Measurements from ENCODE around the gene BANF2. TPM values are rescaled to one million over a fixed set of nuclear protein-coding genes. Genes with fewer than 3 reads are reported as not detected.

BANF2 gene
- polyA plus RNA-seq, 1 of the 3 experiments (the other 2 are of a cell fraction): not detected

- Histone ChIP-seq H3F3A (replicated peaks; ENCODE audit: insufficient read depth) (peaks cover 12% of the 10 kb centered on the region), H3K4me1 (ENCODE audit: control insufficient read depth in 1 of 2, insufficient read depth in 2 of 2, low read depth in 1 of 2, low read length in 1 of 2) (peaks cover 3 to 47% of the 10 kb centered on the region in 2 experiments; a peak in 2 of 4 replicates), H3K27ac (ENCODE audit: low read depth in 2 of 2, low read length in 1 of 2) (peak overlapping the region in 1 of 2 experiments; percentile 52; a peak in 2 of 4 replicates), H3K4me2 (no peak overlapping the region), H3K4me3 (ENCODE audit: low read depth in 2 of 2, low read length in 1 of 2) (no peak overlapping the region), H3K9me2 (no peaks in the 10 kb centered on the region), H4K20me1 (ENCODE audit: insufficient read depth) (peaks cover 84% of the 10 kb centered on the region), H2AFZ (ENCODE audit: low read depth) (no peak overlapping the region), H3K36me3 (replicated peaks in 1 of 2; ENCODE audit: control insufficient read depth in 1 of 2, insufficient read depth in 2 of 2, low read length in 1 of 2) (peaks cover 8 to 9% of the 10 kb centered on the region in 2 experiments), H3K9ac (no peak overlapping the region), H3K27me3 (ENCODE audit: insufficient read depth) (no peaks in the 10 kb centered on the region), H3K79me2 (ENCODE audit: insufficient read depth) (peaks cover 95% of the 10 kb centered on the region), H3K9me3 (no peaks in the 10 kb centered on the region)
- TF ChIP-seq RCOR1 (IDR thresholded peaks at IDR 0.05; ENCODE audit: low read length): no peak
- TF ChIP-seq POLR2AphosphoS5 (IDR thresholded peaks at IDR 0.05; ENCODE audit: low read depth, low read length): no peak
- TF ChIP-seq RAD21 (IDR thresholded peaks at IDR 0.05; ENCODE audit: low read length): no peak
- no peak for TF ChIP-seq REST (IDR thresholded peaks at IDR 0.05; ENCODE audit: low read depth, low read length)
- no peak for TF ChIP-seq TEAD4 (IDR thresholded peaks at IDR 0.05; ENCODE audit: borderline replicate concordance, insufficient read depth)
- no peak for TF ChIP-seq SIN3A (IDR thresholded peaks at IDR 0.05; ENCODE audit: borderline replicate concordance, low read depth, low read length)
- no peak for TF ChIP-seq EP300 (IDR thresholded peaks at IDR 0.05; ENCODE audit: borderline replicate concordance in 1 of 2, low read depth in 1 of 2, low read length in 1 of 2)
- TF ChIP-seq RFX5 (IDR thresholded peaks at IDR 0.05; ENCODE audit: low read length): no peak
- TF ChIP-seq, protein P1, sequence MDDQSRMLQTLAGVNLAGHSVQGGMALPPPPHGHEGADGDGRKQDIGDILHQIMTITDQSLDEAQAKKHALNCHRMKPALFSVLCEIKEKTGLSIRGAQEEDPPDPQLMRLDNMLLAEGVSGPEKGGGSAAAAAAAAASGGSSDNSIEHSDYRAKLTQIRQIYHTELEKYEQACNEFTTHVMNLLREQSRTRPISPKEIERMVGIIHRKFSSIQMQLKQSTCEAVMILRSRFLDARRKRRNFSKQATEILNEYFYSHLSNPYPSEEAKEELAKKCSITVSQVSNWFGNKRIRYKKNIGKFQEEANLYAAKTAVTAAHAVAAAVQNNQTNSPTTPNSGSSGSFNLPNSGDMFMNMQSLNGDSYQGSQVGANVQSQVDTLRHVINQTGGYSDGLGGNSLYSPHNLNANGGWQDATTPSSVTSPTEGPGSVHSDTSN (IDR thresholded peaks at IDR 0.05): no peak
- TF ChIP-seq GABPA (IDR thresholded peaks at IDR 0.05; ENCODE audit: low read depth): no peak
- TF ChIP-seq RXRA (IDR thresholded peaks at IDR 0.05; ENCODE audit: borderline replicate concordance, low read depth): no peak
- TF ChIP-seq TAF1 (IDR thresholded peaks at IDR 0.05; ENCODE audit: borderline replicate concordance, low read depth, low read length): no peak
- no peak for TF ChIP-seq SMC3 (IDR thresholded peaks at IDR 0.05; ENCODE audit: low read depth, low read length)
- TF ChIP-seq MEF2A (IDR thresholded peaks at IDR 0.05; ENCODE audit: borderline replicate concordance, low read depth): no peak
- ChIA-PET CTCF (interaction anchor here (1.3 to 2.0 kb wide), 3 partner anchors 10 to 17 kb away, joined by 5 to 11 read pairs (median 5); partner anchors contain the start of gene RRBP1), POLR2A (no interaction called here)
- WGBS (ENCODE audit: low lambda C conversion rate): 97% methylated on average over 2 of the region's 2 CpGs
- DNase-seq: no peak
Observed at GRCh38 chr20:17666481-17666880, 33.3 kb upstream of the BANF2 start.
